Colonic mucosa (tissue), 4 donors: ENCODE results near the gene DUSP5. TPM values are rescaled to one million over a fixed set of nuclear protein-coding genes. Genes with fewer than 3 reads are reported as not detected.

Experiments
- DNase-seq: peaks from one replicate; pipeline ENCODE4 v3.0.0-alpha.2; 2020
- H3K27ac ChIP-seq: fragments of 200-600 bp; one replicate; pipeline ENCODE4 v1.8.0; 2021
- H3K27me3 ChIP-seq: fragments of 200-600 bp; one replicate; pipeline ENCODE4 v1.8.0; 2021
- H3K36me3 ChIP-seq: fragments of 200-600 bp; one replicate; pipeline ENCODE4 v1.8.0; 2021
- H3K4me1 ChIP-seq: fragments of 200-600 bp; one replicate; pipeline ENCODE4 v1.8.0; 2021; ENCODE audit warnings: mild to moderate bottlenecking
- H3K4me3 ChIP-seq: fragments of 200-600 bp; one replicate; pipeline ENCODE4 v1.8.0; 2021
- H3K9ac ChIP-seq, 2 donors: one replicate each; pipeline ENCODE4 v1.7.0; 2013; ENCODE audit warnings: control low read depth in 2 of 2, low read depth in 2 of 2, low read length in 2 of 2
- H3K9me3 ChIP-seq: fragments of 200-600 bp; one replicate; pipeline ENCODE4 v1.8.0; 2021
- intact Hi-C: fragments of 100-400 bp; cut with DNase I; formaldehyde crosslinking; loops from one replicate; pipeline ENCODE4 v1.14.1; 2022
- total RNA-seq, 2 donors: library from RNA; stranded (reverse); fragmentation: NEBNext Ultra II Directional in 1 of 2; extraction: Animal tissue kit (Norgen Biotek cat#: 25700) in 1 of 2; gene quantifications; one replicate each; pipeline ENCODE4 v1.2.1, GENCODE V29; 2021
- TF ChIP-seq, protein P1 (sequence below): fragments of 200-600 bp; IDR thresholded peaks from one replicate; pipeline ENCODE4 v1.8.0; 2022; ENCODE audit warnings: antibody characterized with exemption, mild to moderate bottlenecking
- donor health status: healthy.
- donor health status: DM: no; HTN: no; CAD: no.
- donor health status: DM: no; HTN: no; CAD: no.

DUSP5 gene
- total RNA-seq, 2 donors from 2014 or later, result 6.2 to 22.0 TPM

DNA sequence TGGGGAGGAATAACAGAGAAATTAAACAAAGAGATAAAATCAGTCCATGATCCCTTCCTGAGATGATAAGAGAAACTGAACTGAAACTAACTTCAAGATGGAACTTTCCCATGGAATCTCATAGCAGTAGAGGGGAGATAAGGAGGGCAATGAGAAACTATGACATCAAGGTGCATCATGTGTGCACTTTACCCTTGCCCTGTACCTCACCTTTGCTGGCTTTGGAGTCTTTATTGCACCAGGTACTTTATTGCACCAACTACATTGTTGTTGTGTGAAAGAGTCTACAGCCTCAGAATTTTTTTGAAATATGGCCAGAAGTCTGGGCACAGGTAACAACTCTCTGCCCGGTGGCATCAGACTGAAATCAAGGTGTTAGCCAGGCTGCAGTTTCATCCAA lies 58.6 kb downstream of the DUSP5 start:
- intact Hi-C loops, result no loop called here
- Histone ChIP-seq H3K4me1 (no peaks in the 10 kb centered on the region), H3K9me3 (no peaks in the 10 kb centered on the region), H3K27me3 (no peaks in the 10 kb centered on the region), H3K9ac (no peak overlapping the region), H3K27ac (no peak overlapping the region), H3K36me3 (no peaks in the 10 kb centered on the region), H3K4me3 (no peak overlapping the region)
- TF ChIP-seq, protein P1, sequence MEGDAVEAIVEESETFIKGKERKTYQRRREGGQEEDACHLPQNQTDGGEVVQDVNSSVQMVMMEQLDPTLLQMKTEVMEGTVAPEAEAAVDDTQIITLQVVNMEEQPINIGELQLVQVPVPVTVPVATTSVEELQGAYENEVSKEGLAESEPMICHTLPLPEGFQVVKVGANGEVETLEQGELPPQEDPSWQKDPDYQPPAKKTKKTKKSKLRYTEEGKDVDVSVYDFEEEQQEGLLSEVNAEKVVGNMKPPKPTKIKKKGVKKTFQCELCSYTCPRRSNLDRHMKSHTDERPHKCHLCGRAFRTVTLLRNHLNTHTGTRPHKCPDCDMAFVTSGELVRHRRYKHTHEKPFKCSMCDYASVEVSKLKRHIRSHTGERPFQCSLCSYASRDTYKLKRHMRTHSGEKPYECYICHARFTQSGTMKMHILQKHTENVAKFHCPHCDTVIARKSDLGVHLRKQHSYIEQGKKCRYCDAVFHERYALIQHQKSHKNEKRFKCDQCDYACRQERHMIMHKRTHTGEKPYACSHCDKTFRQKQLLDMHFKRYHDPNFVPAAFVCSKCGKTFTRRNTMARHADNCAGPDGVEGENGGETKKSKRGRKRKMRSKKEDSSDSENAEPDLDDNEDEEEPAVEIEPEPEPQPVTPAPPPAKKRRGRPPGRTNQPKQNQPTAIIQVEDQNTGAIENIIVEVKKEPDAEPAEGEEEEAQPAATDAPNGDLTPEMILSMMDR, result no peak
- no peak for DNase-seq

DNA sequence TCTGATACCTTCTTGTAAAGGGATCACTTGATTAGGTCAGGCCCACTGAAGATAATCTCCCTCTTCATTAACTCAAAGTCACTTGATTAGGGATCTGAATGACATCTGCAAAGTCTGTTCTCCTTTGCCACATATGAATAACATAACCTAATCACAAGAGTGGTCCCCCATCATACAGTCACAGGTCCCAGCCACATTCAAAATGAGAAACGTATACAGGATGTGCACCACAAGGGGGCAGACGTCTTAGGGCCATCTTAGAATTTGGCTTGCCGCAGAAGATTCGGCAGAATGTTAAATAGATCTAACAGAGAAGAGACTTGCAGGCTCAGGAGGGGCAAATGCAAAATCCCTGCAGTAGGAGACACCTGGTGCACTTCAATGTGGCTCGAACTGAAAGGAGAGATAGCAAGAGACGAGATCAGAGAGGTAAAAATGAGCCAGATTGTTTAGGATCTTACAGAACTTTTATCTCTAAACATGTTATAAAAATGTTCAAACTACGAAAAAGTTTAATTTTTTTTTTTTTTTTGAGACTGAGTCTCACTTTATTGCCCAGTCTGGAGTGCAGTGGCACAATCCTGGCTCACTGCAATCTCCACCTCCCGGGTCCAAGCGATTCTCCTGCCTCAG lies 59.4 kb downstream of the DUSP5 start:
- H3K4me3 ChIP-seq, result no peak overlapping the region
- H3K9me3 ChIP-seq, result no peaks in the 10 kb centered on the region
- intact Hi-C loops, result no loop called here
- no peaks in the 10 kb centered on the region for H3K4me1 ChIP-seq
- H3K9ac ChIP-seq, result no peak overlapping the region
- DNase-seq, result peak; percentile 41
- TF ChIP-seq, protein P1, result peak; percentile 56
- no peaks in the 10 kb centered on the region for H3K36me3 ChIP-seq
- H3K27ac ChIP-seq, result no peak overlapping the region
- no peaks in the 10 kb centered on the region for H3K27me3 ChIP-seq

DNA sequence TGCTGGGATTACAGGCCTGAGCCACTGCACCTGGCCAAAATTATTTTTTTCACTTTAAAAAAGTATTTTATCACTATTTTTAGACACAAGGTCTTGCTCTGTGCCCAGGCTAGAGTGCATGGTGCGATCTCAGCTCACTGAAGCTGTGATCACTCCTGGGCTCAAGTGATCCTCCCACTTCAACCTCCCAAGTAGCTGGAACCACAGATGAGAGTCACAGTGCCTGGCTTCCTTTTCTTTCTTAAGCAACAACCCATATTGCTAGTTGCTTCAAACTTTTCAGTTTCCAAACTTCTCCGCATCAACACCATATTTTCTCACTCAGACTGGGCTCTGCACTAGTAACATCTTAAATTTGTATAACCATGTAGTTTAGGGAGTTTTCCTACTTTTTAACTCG lies 60.3 kb downstream of the DUSP5 start:
- intact Hi-C loops, result no loop called here
- no peak overlapping the region for H3K27ac ChIP-seq
- no peaks in the 10 kb centered on the region for H3K4me1 ChIP-seq
- H3K27me3 ChIP-seq, result no peaks in the 10 kb centered on the region
- H3K9me3 ChIP-seq, result no peaks in the 10 kb centered on the region
- H3K9ac ChIP-seq, result no peak overlapping the region
- no peak for DNase-seq
- no peaks in the 10 kb centered on the region for H3K36me3 ChIP-seq
- TF ChIP-seq, protein P1, result no peak
- no peak overlapping the region for H3K4me3 ChIP-seq

DNA sequence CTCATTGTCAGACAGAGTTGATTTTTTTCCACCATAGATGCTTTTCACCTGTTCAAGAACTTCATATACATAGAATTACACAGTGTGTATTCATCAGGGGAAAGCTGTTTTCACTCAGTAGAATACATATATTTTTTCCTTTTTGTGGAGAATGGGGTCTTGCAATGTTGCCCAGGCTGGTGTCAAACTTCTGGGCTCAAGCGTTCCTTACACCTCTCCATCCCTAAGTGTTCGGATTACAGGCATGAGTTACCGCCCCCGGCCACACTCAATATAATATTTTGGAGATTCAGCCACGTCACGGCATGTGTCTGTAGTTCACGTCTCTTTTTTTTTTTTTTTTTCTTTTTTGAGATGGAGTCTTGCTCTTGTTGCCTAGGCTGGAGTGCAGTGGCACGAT lies 62.3 kb downstream of the DUSP5 start:
- H3K27ac ChIP-seq, result no peak overlapping the region
- no peaks in the 10 kb centered on the region for H3K4me1 ChIP-seq
- no peaks in the 10 kb centered on the region for H3K36me3 ChIP-seq
- TF ChIP-seq, protein P1, result no peak
- no peaks in the 10 kb centered on the region for H3K27me3 ChIP-seq
- no peaks in the 10 kb centered on the region for H3K9me3 ChIP-seq
- no peak overlapping the region for H3K4me3 ChIP-seq
- no peak for DNase-seq
- intact Hi-C loops, result no loop called here
- no peak overlapping the region for H3K9ac ChIP-seq

Other genes with a start within 250 kb of the DUSP5 start
- gene SMNDC1, start 193.0 kb upstream of the DUSP5 start, total RNA-seq, result 10 to 100 TPM; 24.8 to 32.1 TPM
- gene SMC3, start 69.8 kb downstream of the DUSP5 start, total RNA-seq, result 10 to 100 TPM; 26.9 to 33.0 TPM
- under 1 TPM; 0.49 to 0.80 TPM for gene RBM20, start 146.4 kb downstream of the DUSP5 start, total RNA-seq